Activated CD4-positive, CD25-positive, alpha-beta regulatory T cell (primary cell): ENCODE data around the gene TNFSF4.

Experiments used
- DNase-seq, 4 experiments: peaks; one replicate each; lab custom pipeline; 2025; lab: John Stamatoyannopoulos, UW

TNFSF4 gene

GRCh38 chr1:173210716-173211231 is 3.6 kb upstream of the TNFSF4 start:
- DNase-seq, result no peak

DNA sequence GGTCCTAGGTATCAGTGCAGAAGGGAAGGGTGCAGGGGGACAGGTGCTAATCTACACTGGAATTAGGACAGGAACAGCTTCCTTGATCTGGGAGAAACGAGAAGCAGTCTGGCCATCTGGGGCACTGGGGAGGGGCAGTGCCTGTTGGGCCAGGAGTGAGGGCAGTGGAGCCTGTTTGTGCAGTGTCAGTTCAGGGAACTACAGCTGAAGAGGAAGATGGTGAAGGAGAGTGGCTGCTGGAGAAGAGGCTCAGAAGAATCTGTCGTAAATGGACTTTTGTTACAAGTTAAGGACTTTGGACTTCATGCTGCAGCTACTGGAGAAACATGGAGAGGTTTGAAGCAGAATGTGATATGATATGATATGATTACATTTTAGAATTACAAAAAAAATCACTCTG is 3.2 kb upstream of the TNFSF4 start:
- DNase-seq, result no peak

DNA sequence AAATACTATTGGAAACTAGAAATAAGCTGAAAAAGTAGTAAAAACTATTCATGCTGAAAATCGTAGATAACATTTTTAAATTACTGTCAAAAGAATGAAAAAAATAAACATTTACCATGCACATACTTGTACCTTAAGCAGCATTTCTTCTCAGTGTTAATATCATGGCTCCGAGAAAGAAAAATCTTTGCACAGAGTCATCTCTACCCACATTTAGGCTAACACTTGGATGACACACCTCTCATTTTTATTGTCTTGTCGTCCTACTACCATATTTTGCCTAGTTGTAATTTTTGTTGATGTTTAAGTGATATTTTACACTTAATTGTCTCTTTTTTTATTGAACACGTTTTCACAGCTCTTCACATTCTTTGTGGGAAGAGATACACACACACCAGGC is 1.7 kb upstream of the TNFSF4 start:
- no peak for DNase-seq

- no peak for DNase-seq
These were observed 1.0 kb upstream of the TNFSF4 start for GRCh38 chr1:173208146-173208545.

DNA sequence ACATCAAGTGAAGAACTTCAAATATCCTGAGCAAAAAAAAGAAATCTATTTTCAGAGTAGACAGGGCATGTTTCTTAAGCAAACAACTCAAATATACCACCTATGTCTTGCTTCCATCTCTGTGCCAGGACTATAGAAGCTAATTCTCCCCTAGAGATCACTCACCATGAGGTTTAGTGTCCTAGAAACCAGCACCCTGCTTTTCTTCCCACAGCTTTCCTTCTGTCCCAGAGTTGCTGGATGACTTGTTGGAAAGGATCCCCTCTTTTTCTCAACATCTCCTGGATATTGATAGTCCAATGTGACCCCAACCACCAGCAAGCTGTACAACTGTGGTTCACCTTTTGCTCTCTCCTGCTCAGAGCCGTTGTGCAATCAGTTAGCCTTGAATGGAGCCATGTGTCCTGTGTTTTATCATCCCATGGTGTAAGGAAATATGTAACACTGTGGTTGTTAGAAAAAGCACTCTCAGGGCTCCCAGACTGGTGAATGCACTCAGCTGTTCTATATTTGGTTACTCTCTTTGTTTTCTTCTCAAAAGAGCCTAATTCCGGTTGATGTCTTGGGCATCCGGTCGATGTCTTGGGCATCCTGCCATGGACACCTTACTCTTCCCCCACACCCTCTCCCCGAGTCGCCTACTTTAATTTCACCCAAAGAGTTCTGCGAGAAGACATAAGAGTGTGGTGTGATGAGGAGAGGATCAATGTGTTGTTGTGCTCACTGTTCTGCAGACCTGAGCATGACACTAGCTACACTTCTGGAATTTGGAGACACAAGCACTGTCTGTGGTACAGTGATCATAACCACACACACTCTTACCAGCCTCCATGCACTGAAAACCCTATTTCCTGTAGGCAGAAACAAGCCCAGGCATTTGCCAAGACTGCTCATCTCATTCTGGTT is 1.7 kb downstream of the TNFSF4 start:
- DNase-seq, result no peak

GRCh38 chr1:173204693-173205092 is 2.4 kb downstream of the TNFSF4 start:
- no peak for DNase-seq

DNA sequence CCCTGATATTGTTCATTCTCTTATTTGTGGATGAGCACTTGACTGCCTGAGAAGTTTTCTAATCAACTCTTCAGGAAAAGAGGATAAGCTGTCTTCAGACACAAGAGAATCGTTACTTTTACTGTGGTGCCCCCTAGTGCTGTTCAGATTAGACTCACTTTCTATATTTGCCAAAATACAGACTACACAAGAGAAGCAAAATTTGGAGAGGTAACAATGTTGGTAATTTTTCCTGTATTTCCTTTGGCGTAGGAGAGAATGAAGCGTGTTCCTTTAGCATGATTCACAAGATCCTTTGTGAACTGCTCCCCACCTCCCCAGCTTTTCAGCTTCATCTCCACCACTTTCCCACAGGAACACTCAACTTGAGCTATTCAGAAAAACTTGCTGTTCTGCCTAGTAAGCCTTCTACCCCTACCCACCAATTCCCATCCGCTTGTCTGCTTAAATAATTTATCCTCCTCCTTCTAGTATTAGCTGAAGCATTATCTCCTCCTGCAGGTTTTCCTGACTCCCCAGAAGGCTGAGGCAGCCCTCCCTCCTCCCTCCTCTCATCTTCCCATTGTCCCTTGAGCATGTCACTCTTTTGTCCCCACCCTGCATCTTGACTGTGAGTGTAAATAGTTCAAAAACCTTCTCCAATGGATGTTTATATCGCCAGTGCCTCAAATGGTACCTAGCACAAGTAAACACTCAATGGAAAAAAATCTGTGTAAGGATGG is 4.5 kb downstream of the TNFSF4 start:
- no peak for DNase-seq

DNA sequence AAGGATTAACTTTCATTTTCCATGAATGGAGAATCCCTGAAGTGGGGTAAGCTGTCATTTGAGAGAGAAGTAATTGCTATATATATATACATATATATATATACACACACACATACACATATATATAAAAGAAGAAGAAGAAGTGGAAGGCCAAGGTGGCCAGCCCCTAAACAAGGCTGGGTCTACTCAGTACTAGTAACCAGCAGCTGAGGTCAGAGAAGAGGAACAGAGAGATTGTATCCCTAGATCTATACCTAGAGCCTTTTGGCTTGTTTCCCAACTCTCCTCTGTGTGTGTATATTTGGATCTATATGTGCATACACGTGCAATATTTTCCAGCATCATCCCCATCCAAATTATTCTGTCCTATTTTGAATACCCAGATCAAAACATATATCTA is 5.2 kb downstream of the TNFSF4 start:
- DNase-seq, result no peak

- DNase-seq, result no peak
These were observed 11.5 kb downstream of the TNFSF4 start for GRCh38 chr1:173195596-173196088.

- no peak for DNase-seq
These were observed 13.5 kb downstream of the TNFSF4 start for GRCh38 chr1:173193639-173194038.

DNA sequence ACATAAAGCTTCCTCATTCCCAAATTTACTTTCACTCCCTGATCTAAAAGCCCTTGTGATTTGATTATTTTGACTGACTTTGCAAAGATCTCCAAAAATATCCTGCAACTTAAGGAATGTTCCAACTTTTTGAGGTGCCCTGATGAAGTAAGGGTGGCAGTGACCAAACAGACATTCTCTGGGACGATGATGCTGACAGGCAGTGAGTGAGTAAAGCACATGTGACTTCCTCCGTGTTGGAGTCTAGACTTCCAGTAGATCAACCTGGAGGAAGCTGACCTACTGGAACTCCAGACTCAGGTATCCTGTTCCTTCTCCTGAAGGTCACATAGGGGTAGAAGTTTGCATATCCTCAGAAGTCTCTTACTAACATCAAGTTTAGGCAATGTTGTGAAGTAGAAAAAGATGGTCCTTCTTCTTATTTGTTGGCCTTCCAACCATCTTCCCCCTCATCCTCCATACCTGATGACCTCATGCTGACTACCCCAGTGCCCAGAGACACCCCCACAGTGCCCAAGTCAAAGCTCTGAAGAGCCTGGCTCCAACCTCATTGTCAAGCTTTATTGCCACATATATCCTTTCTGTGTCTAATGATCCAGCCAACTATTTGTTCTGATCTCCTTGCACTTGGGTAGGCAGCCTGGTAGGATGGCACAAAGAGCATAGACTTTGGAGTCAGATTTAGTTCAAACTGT is 16.0 kb downstream of the TNFSF4 start:
- no peak for DNase-seq

DNA sequence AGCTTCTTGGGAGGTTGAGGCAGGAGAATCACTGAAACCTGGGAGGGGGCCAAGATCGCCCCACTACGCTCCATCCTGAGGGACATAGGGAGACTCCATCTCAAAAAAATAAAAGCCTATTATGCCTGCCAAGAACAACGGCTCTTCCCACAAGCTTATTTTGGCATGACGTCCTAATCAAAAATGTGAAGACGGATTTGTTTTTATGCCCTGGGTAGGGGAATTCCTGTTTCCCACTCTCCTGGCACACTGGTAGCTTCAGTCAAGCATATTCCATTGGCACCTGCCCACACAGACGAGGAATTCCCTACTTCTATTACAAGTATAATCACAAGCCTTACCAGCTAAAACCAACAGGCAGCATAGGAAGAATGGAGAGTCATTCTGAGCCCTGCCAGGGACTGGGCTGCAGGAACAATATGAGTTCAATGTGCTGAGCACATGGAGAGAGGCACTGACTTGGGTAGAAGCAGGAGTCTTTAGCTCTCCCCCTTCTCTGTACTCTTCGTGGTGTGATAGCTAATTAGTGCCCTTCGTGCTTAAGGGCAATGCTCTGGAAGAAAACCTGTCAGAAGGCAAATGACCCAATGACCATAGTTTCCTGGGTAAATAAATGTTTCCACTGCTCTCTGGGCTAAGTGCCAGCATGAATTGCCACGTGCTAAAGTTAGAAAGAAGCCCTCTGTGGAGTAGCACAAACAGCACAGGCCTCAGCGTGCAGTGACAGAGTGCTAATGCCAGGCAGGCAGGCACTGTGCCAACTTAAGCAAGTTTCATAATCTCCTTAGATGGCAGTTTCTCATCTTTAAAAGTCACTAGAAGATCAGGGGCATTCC is 16.8 kb downstream of the TNFSF4 start:
- no peak for DNase-seq

- no peak for DNase-seq
These were observed 19.4 kb downstream of the TNFSF4 start for GRCh38 chr1:173187671-173188237.

- no peak for DNase-seq
These were observed 25.3 kb downstream of the TNFSF4 start for GRCh38 chr1:173181791-173182190.

- no peak for DNase-seq
These were observed 30.9 kb downstream of the TNFSF4 start for GRCh38 chr1:173176246-173176645.

DNA sequence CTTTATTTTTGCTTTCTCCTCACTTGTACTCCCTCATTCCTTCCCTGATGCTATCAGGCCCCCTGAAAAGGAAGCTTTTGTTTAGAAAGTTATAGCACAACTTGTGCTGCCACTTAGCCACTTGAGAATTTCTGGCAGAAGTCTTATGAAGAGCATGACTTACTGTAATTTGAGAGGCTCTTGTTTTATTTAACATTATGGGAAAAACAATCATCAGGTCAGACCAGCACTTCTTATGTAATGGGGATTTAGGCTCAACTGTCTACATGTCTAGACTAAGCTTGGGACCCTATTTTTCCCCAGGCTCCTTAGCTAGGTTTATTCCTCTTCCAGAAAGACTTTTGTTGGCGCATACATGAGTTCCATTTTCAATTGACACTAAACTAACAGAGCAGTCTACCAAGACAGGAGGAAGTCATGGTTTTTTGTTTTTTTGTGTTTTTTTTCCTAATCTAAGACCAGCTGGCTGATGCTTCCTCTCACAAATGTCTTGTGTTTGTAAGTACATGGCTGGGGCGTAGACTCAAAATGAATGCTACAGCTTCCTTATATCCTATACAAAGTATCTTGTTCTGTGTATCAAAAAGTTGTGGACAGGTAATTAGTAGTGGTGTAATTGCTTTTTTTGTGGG is 31.5 kb downstream of the TNFSF4 start:
- no peak for DNase-seq

DNA sequence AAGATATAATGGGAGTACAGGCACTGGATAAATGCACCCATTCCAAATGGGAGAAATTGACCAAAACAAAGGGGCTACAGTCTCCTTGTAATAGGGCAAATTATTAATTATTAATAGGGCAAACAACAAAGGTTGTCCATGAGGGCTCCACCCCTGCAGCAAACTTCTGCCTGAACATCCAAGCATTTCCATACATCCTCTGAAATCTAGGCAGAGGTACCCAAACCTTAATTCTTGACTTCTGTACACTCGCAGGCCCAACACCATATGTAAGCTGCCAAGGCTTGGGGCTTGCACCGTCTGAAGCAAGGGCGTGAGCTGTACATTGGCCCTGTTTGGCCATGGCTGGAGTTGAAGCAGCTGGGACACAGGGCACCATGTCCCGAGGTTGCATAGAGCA is 33.7 kb downstream of the TNFSF4 start:
- no peak for DNase-seq

- no peak for DNase-seq
These were observed 36.0 kb downstream of the TNFSF4 start for GRCh38 chr1:173171152-173171551.

GRCh38 chr1:173168941-173169340 is 38.2 kb downstream of the TNFSF4 start:
- no peak for DNase-seq

DNA sequence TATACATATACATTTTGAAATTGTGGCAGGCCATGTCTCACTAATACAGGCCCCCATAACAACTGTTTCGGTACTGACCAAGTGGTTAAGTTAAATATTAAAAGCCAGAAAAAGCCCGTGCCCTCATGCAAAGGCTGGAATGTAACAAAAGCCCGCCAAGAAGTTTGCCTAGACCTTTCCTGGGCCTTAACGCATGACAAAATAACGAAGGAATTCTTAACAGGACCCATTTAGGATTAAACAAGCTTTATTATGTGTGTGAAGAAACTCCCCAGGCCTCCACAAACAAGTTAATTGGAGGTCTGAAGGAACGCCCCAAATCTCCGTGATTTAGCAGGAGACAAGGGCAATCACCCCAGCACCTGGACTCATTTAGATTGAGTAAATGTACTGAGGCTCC is 42.4 kb downstream of the TNFSF4 start:
- no peak for DNase-seq

DNA sequence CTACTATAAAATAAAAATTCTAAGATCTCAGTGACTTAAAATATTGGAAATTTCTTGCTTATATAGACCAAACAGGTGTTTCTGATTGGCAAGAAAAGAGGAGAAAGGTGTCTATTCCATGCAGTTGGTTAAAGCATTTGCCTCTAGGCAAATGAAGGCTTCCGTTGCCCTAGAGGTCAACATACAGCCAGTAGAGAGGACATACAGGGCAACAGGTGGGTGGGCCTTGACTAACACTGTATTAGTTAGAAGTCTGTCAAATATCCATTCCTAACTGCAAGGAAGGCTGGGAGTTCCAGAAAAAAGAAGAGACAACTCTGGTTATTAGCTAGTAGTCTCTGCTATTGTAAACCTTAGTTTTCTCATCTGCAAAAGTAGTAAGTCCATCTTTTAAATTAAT is 43.0 kb downstream of the TNFSF4 start:
- DNase-seq, result no peak
